Measurements from ENCODE around the gene RYR3.

RYR3 gene

DNA sequence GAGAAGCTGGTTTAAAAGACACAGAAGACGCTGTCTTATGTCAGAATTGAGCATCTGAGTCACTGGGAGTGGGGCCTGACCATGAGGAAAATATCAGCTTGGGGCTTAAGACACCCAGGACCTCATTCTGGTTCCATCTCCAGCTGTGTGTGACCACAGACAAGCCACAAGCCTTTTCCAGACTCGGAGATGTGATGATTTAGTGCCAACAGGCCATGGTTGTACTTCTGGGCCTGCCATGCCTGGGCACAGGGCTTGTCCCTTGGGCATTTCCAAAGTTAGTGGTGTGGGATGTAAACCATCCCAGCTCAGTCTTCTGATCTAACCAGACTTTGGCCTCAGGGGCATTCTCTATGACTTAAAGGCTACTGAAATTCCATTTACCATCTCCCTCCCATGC is 269.8 kb downstream of the RYR3 start:
- peaks cover 10% of the 10 kb centered on the region for H3K79me1 ChIP-seq (ENCODE audit: low read length)
- no peak overlapping the region for H4K12ac ChIP-seq (ENCODE audit: low read depth, low read length)
- DNase-seq = peak; percentile 20 to 64
- H3K27me3 ChIP-seq (ENCODE audit: insufficient read depth, low read length) = no peaks in the 10 kb centered on the region
- peaks cover 13 to 15% of the 10 kb centered on the region in 2 experiments for H3K4me1 ChIP-seq (ENCODE audit: control insufficient read depth in 1 of 2, insufficient read depth in 2 of 2, low read length in 2 of 2)
- peak overlapping the region; percentile 70 for H2BK120ac ChIP-seq (ENCODE audit: insufficient read depth, low read length, poor library complexity)
- H3K4me2 ChIP-seq (ENCODE audit: low read length) = peak overlapping the region; percentile 35
- peak overlapping the region; percentile 89 for H3K27ac ChIP-seq (ENCODE audit: low read depth, low read length)
- H3K14ac ChIP-seq (ENCODE audit: low read length) = peak overlapping the region; percentile 70
- peak overlapping the region; percentile 50 for H4K91ac ChIP-seq (ENCODE audit: low read depth, low read length)
- no peak overlapping the region for H3K4ac ChIP-seq (ENCODE audit: low read depth, low read length)
- H2BK5ac ChIP-seq (ENCODE audit: low read depth, low read length, poor library complexity) = peak overlapping the region; percentile 82
- no peak overlapping the region for H3K4me3 ChIP-seq (ENCODE audit: low read depth, low read length)
- H3K23ac ChIP-seq (ENCODE audit: low read length) = no peak overlapping the region
- H4K8ac ChIP-seq (ENCODE audit: low read depth, low read length) = peak overlapping the region; percentile 42
- H2BK12ac ChIP-seq (ENCODE audit: low read length) = peak overlapping the region; percentile 96
- H3K79me2 ChIP-seq (ENCODE audit: control insufficient read depth, insufficient read depth, low read length, poor library complexity) = peaks cover 1% of the 10 kb centered on the region
- no peaks in the 10 kb centered on the region for H3K36me3 ChIP-seq (ENCODE audit: control insufficient read depth in 1 of 2, insufficient read depth in 2 of 2, low read length in 2 of 2)
- H2AFZ ChIP-seq (ENCODE audit: insufficient read depth, low read length, poor library complexity) = no peak overlapping the region
- peak overlapping the region; percentile 31 for H3K9ac ChIP-seq (ENCODE audit: low read length)
- H3K18ac ChIP-seq (ENCODE audit: low read length) = peak overlapping the region; percentile 84
- H3K9me3 ChIP-seq (ENCODE audit: insufficient read depth, low read depth, low read length) = no peaks in the 10 kb centered on the region
- no CpG with 5 or more reads among the region's 2 CpGs for WGBS (ENCODE audit: extremely low coverage, insufficient coverage, insufficient read length)
- peak overlapping the region; percentile 52 for H2AK5ac ChIP-seq (ENCODE audit: low read length)

DNA sequence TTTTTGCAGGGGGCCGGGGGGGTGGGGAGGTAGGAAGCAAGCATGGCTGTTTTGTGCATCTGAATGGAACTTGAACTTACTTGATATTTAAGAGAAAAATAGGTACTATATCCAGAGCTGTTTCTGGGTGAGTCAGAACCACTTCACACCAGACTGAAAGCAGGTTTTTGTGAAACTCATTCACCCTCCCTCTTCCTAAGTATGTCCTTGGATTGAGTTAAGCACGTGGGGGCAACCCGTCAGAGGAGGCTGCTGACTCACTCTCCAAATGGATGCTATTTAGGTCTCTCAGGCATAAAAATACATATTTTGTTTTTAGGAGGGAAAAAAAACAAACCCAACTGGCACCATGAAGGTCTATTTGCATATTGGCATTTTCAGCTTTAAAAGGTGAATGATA is 270.3 kb downstream of the RYR3 start:
- Histone ChIP-seq H3K4ac (ENCODE audit: low read depth, low read length) (no peak overlapping the region), H3K27ac (ENCODE audit: low read depth, low read length) (peak overlapping the region; percentile 89), H3K4me2 (ENCODE audit: low read length) (no peak overlapping the region), H3K9me3 (ENCODE audit: insufficient read depth, low read depth, low read length) (no peaks in the 10 kb centered on the region), H3K4me1 (ENCODE audit: control insufficient read depth in 1 of 2, insufficient read depth in 2 of 2, low read length in 2 of 2) (peaks cover 13 to 17% of the 10 kb centered on the region in 2 experiments), H3K79me1 (ENCODE audit: low read length) (peaks cover 12% of the 10 kb centered on the region), H3K79me2 (ENCODE audit: control insufficient read depth, insufficient read depth, low read length, poor library complexity) (peaks cover 1% of the 10 kb centered on the region), H2BK120ac (ENCODE audit: insufficient read depth, low read length, poor library complexity) (no peak overlapping the region), H2AFZ (ENCODE audit: insufficient read depth, low read length, poor library complexity) (no peak overlapping the region), H4K12ac (ENCODE audit: low read depth, low read length) (no peak overlapping the region), H4K8ac (ENCODE audit: low read depth, low read length) (no peak overlapping the region), H3K23ac (ENCODE audit: low read length) (no peak overlapping the region), H2AK5ac (ENCODE audit: low read length) (no peak overlapping the region), H2BK12ac (ENCODE audit: low read length) (no peak overlapping the region), H3K36me3 (ENCODE audit: control insufficient read depth in 1 of 2, insufficient read depth in 2 of 2, low read length in 2 of 2) (no peaks in the 10 kb centered on the region), H3K14ac (ENCODE audit: low read length) (no peak overlapping the region), H3K27me3 (ENCODE audit: insufficient read depth, low read length) (no peaks in the 10 kb centered on the region), H4K91ac (ENCODE audit: low read depth, low read length) (no peak overlapping the region), H3K18ac (ENCODE audit: low read length) (no peak overlapping the region), H2BK5ac (ENCODE audit: low read depth, low read length, poor library complexity) (no peak overlapping the region), H3K9ac (ENCODE audit: low read length) (no peak overlapping the region), H3K4me3 (ENCODE audit: low read depth, low read length) (no peak overlapping the region)
- DNase-seq = peak in 1 of 2 donors; percentile 19
- WGBS (ENCODE audit: extremely low coverage, insufficient coverage, insufficient read length) = no CpG with 5 or more reads among the region's 3 CpGs

GRCh38 chr15:33584797-33585196 is 274.0 kb downstream of the RYR3 start:
- Histone ChIP-seq H2BK120ac (ENCODE audit: insufficient read depth, low read length, poor library complexity) (no peak overlapping the region), H3K4ac (ENCODE audit: low read depth, low read length) (no peak overlapping the region), H3K18ac (ENCODE audit: low read length) (no peak overlapping the region), H2BK12ac (ENCODE audit: low read length) (no peak overlapping the region), H3K27me3 (ENCODE audit: insufficient read depth, low read length) (no peaks in the 10 kb centered on the region), H3K4me1 (ENCODE audit: control insufficient read depth in 1 of 2, insufficient read depth in 2 of 2, low read length in 2 of 2) (peaks cover 16 to 20% of the 10 kb centered on the region in 2 experiments), H3K14ac (ENCODE audit: low read length) (no peak overlapping the region), H3K9me3 (ENCODE audit: insufficient read depth, low read depth, low read length) (no peaks in the 10 kb centered on the region), H3K4me2 (ENCODE audit: low read length) (no peak overlapping the region), H3K23ac (ENCODE audit: low read length) (no peak overlapping the region), H3K27ac (ENCODE audit: low read depth, low read length) (no peak overlapping the region), H3K9ac (ENCODE audit: low read length) (no peak overlapping the region), H2AK5ac (ENCODE audit: low read length) (no peak overlapping the region), H4K8ac (ENCODE audit: low read depth, low read length) (no peak overlapping the region), H3K36me3 (ENCODE audit: control insufficient read depth in 1 of 2, insufficient read depth in 2 of 2, low read length in 2 of 2) (no peaks in the 10 kb centered on the region), H3K4me3 (ENCODE audit: low read depth, low read length) (no peak overlapping the region), H4K12ac (ENCODE audit: low read depth, low read length) (no peak overlapping the region), H3K79me1 (ENCODE audit: low read length) (peaks cover 13% of the 10 kb centered on the region), H3K79me2 (ENCODE audit: control insufficient read depth, insufficient read depth, low read length, poor library complexity) (peaks cover 1% of the 10 kb centered on the region), H4K91ac (ENCODE audit: low read depth, low read length) (no peak overlapping the region), H2BK5ac (ENCODE audit: low read depth, low read length, poor library complexity) (no peak overlapping the region), H2AFZ (ENCODE audit: insufficient read depth, low read length, poor library complexity) (no peak overlapping the region)
- no CpG with 5 or more reads among the region's 8 CpGs for WGBS (ENCODE audit: extremely low coverage, insufficient coverage, insufficient read length)
- DNase-seq = peak in 1 of 2 donors; percentile 18

DNA sequence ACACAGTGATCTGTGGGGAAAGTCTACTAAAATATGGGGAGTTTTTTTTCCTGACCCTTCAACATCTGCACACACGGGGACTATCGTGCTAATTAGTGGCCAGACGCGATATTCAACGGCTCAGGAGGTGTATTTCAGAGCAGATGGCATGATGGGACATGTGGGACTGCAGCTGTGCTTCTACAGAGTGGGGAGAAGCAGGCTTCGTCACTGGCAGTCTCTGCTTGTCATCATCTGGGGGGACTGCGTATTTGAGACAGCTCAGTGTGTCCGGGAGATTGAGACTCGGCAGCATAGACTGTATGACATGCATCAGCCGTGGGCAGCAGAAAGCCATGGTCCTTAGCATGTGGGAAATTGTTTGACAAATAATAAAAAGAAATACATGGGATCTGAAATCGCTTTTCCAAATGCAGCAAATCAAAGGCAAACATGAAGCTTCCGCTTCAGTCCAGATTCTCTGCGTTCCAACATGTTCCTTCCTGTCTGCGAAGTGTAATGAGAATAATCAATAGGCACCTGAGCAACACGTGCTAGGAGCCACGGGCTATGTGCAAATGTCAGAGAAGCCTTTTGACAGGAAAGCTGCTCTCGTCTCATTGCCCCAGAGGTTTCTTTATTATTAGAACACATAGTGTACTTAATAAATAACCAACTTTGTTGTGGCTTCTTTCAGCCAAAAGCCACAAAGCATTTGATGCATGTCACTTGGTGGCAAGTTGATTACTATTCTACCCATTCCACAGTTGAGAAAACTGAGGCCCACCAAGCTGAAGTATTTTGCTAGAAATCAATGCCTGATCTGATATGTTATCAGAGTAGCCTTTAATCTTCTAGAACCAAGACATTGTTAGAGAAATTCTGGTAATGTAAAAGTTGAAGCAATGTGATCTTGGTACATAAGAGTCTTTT is 276.3 kb downstream of the RYR3 start:
- Histone ChIP-seq H2AK5ac (ENCODE audit: low read length) (no peak overlapping the region), H2BK5ac (ENCODE audit: low read depth, low read length, poor library complexity) (peak overlapping the region; percentile 76), H2BK120ac (ENCODE audit: insufficient read depth, low read length, poor library complexity) (peak overlapping the region; percentile 57), H3K79me2 (ENCODE audit: control insufficient read depth, insufficient read depth, low read length, poor library complexity) (no peaks in the 10 kb centered on the region), H3K23ac (ENCODE audit: low read length) (no peak overlapping the region), H4K12ac (ENCODE audit: low read depth, low read length) (no peak overlapping the region), H4K91ac (ENCODE audit: low read depth, low read length) (peak overlapping the region; percentile 67), H3K9ac (ENCODE audit: low read length) (no peak overlapping the region), H3K4me1 (ENCODE audit: control insufficient read depth in 1 of 2, insufficient read depth in 2 of 2, low read length in 2 of 2) (peaks cover 7% of the 10 kb centered on the region in 2 experiments), H3K4ac (ENCODE audit: low read depth, low read length) (no peak overlapping the region), H2BK12ac (ENCODE audit: low read length) (peak overlapping the region; percentile 27), H3K27ac (ENCODE audit: low read depth, low read length) (peak overlapping the region; percentile 45), H3K79me1 (ENCODE audit: low read length) (peaks cover 5% of the 10 kb centered on the region), H2AFZ (ENCODE audit: insufficient read depth, low read length, poor library complexity) (no peak overlapping the region), H3K14ac (ENCODE audit: low read length) (peak overlapping the region; percentile 36), H3K36me3 (ENCODE audit: control insufficient read depth in 1 of 2, insufficient read depth in 2 of 2, low read length in 2 of 2) (no peaks in the 10 kb centered on the region), H3K18ac (ENCODE audit: low read length) (peak overlapping the region; percentile 28), H4K8ac (ENCODE audit: low read depth, low read length) (no peak overlapping the region), H3K4me2 (ENCODE audit: low read length) (no peak overlapping the region), H3K27me3 (ENCODE audit: insufficient read depth, low read length) (no peaks in the 10 kb centered on the region), H3K4me3 (ENCODE audit: low read depth, low read length) (no peak overlapping the region), H3K9me3 (ENCODE audit: insufficient read depth, low read depth, low read length) (no peaks in the 10 kb centered on the region)
- WGBS (ENCODE audit: extremely low coverage, insufficient coverage, insufficient read length) = no CpG with 5 or more reads among the region's 17 CpGs
- DNase-seq = no peak
